Dendritic cell treated with granulocyte-macrophage colony-stimulating factor and Interleukin-4, amounts not matched to agents 40 ng/mL and 50 ng/mL, for 4 days (primary cell): ENCODE data around the gene SFRP4.

Experiments used
- H3K27ac Mint-ChIP-seq: one replicate; pipeline ENCODE4 v1.8.0; 2022; ENCODE audit warnings: mild to moderate bottlenecking, mixed read lengths
- H3K27me3 Mint-ChIP-seq: one replicate; pipeline ENCODE4 v1.8.0; 2022; ENCODE audit warnings: mild to moderate bottlenecking, mixed read lengths
- H3K36me3 Mint-ChIP-seq: one replicate; pipeline ENCODE4 v1.8.0; 2022; ENCODE audit warnings: low read depth, mixed read lengths
- H3K4me1 Mint-ChIP-seq: one replicate; pipeline ENCODE4 v1.8.0; 2022; ENCODE audit warnings: low read depth, mixed read lengths
- H3K4me3 Mint-ChIP-seq: one replicate; pipeline ENCODE4 v1.8.0; 2022; ENCODE audit warnings: mild to moderate bottlenecking, moderate library complexity, mixed read lengths
- H3K9me3 Mint-ChIP-seq: one replicate; pipeline ENCODE4 v1.8.0; 2022; ENCODE audit warnings: mixed read lengths
- intact Hi-C: fragments of 100-400 bp; cut with micrococcal nuclease; formaldehyde crosslinking; loops from one replicate; pipeline ENCODE4 v1.15.0; 2022

The SFRP4 gene

DNA sequence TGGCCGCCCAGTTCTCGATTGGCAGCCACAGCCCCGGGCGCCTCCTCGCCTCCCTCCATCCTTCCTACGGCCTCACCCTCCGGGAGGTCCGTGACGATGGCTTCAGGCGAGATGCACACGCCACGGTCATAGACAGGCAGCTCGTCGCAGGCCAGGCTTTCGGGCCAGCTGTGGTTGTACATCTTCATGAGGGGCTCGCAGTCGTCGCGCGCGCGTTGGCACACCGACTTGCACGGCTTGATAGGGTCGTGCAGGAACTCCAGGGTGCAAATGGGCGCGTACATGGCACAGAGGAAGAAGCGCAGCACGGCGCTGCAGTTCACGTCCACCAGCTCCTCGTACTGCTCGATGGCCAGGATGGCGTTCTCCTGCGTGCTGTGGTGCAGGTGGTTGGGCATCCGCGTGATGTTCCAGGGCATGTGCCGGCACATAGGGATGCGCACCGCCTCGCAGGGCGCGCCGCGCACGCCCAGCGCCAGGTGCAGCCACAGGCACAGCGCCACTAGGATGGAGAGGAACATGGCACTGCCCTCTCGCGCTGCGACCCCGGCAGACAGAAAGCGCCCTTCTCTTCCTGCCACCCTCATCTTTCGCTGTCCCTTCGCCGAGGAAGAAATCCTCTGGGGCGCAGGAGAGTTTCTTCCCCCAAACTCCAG, 472 bp downstream of the SFRP4 start:
- H3K27ac Mint-ChIP-seq, result peak overlapping the region; percentile 11
- peaks cover 42% of the 10 kb centered on the region for H3K4me1 Mint-ChIP-seq
- H3K4me3 Mint-ChIP-seq, result peak overlapping the region; percentile 68
- H3K9me3 Mint-ChIP-seq, result no peaks in the 10 kb centered on the region
- H3K36me3 Mint-ChIP-seq, result no peaks in the 10 kb centered on the region
- intact Hi-C loops, result loop anchor here (5.0 to 10.0 kb wide), 4 partner anchors 71 to 419 kb away; no protein-coding TSS in a partner anchor
- H3K27me3 Mint-ChIP-seq, result peaks cover 59% of the 10 kb centered on the region

DNA sequence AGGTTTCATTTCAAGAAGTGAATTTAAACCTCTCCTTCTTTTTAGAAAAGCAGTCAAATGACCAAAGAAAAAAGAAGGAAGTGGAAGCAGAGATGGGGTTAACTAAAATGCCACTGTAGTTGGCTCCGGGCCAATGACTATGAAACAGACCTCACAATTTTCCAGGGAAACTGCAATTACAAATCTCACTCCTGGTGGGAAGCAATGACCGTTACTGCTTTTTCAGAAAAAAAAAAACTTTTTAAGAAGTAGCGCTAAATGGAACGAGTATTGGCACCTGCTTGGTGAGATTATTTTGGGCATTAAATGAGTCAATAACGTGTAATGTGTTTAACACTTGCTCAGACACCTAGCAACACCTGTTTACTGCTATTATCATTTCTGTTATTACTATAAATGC, 1.2 kb downstream of the SFRP4 start:
- intact Hi-C loops, result loop anchor here (5.0 to 10.0 kb wide), 4 partner anchors 72 to 419 kb away; no protein-coding TSS in a partner anchor
- Mint-ChIP-seq H3K27me3 (peaks cover 56% of the 10 kb centered on the region), H3K4me1 (peaks cover 38% of the 10 kb centered on the region), H3K9me3 (no peaks in the 10 kb centered on the region), H3K36me3 (no peaks in the 10 kb centered on the region), H3K4me3 (peak overlapping the region; percentile 68), H3K27ac (peak overlapping the region; percentile 46)

DNA sequence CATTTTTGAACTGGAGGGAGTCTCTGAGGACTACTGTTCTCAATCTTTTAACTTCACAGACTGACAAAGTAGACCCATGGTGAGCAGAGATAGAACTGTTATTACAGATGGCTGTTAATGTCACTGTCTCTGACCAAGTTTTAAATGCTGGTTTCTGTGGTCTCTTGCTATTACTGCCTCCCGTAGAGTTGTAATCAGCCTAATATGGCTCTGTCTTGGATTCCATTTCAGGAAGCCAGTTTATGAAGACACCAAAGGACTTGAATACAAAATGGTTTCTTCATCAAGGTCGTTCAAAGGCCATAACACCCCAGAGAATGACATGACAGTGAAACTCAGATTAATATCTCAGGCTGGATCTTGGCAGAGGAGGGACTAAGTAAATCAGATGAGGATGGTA, 3.9 kb downstream of the SFRP4 start:
- Mint-ChIP-seq H3K9me3 (no peaks in the 10 kb centered on the region), H3K27ac (no peak overlapping the region), H3K4me1 (peaks cover 32% of the 10 kb centered on the region), H3K36me3 (no peaks in the 10 kb centered on the region), H3K4me3 (no peak overlapping the region), H3K27me3 (peaks cover 30% of the 10 kb centered on the region)
- intact Hi-C loops, result loop anchor here (10.0 kb wide), 2 partner anchors 162 to 422 kb away; no protein-coding TSS in a partner anchor

DNA sequence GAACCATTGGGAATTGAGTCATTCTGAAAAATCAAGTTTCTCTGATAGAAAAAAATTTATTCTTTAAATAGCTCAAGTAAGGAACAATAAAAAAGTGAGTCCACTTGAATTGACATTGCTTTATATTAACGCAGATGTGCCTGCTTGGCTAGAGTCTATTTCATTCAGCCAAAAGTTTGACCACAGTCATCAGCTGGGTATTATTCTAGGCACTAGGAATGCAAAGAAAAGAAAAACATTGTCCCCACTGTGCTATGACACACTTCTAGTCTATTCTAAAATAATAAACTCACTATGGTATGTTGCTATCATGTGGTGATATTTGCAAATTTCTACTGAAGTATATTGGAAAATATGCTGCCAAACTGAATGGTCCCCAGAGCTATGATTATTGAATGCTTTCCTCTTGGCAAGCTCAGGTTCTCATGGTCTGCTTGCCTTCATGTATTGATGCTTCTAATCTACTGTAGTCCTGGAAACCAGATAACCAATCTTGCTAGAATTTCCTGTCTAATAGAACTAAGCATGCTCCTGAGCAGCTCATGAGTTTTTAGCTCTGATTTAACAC, 8.3 kb downstream of the SFRP4 start:
- intact Hi-C loops, result no loop called here
- Mint-ChIP-seq H3K9me3 (no peaks in the 10 kb centered on the region), H3K27ac (no peak overlapping the region), H3K36me3 (no peaks in the 10 kb centered on the region), H3K4me3 (no peak overlapping the region), H3K27me3 (peaks cover 5% of the 10 kb centered on the region), H3K4me1 (no peaks in the 10 kb centered on the region)

DNA sequence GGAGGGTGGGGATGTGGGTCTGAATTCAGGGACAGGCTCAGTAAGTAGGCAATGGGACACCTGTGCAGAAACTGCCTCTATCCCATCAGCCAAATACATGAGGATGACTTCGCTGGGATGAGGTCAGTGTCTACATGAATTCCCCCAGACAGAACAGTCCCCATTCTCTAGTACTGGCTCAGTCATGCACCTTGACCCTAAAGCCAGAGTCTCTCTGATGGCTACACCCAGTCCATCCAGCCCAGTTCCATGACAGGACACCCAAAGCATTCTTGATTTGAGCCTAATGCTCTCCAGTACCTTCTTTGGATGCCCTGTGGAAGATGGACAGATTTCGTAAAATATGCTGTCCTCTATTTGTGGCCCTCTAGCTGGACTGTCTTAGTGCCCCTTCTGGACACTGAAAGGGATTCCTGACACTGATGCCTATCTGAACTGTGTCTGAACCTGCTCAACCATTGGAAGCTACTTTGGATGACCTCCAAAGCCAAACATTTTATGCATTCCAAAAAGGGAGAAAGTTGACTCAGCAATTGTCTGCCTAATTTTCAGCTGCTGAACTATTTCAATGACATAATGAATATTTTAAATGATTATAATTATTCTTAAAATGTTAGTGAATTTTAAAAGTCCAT, 14.6 kb downstream of the SFRP4 start:
- peaks cover 2% of the 10 kb centered on the region for H3K27me3 Mint-ChIP-seq
- H3K36me3 Mint-ChIP-seq, result no peaks in the 10 kb centered on the region
- no peaks in the 10 kb centered on the region for H3K4me1 Mint-ChIP-seq
- H3K9me3 Mint-ChIP-seq, result no peaks in the 10 kb centered on the region
- intact Hi-C loops, result loop anchor here (1.0 to 5.0 kb wide), 2 partner anchors 204 to 320 kb away; no protein-coding TSS in a partner anchor
- no peak overlapping the region for H3K4me3 Mint-ChIP-seq
- no peak overlapping the region for H3K27ac Mint-ChIP-seq

DNA sequence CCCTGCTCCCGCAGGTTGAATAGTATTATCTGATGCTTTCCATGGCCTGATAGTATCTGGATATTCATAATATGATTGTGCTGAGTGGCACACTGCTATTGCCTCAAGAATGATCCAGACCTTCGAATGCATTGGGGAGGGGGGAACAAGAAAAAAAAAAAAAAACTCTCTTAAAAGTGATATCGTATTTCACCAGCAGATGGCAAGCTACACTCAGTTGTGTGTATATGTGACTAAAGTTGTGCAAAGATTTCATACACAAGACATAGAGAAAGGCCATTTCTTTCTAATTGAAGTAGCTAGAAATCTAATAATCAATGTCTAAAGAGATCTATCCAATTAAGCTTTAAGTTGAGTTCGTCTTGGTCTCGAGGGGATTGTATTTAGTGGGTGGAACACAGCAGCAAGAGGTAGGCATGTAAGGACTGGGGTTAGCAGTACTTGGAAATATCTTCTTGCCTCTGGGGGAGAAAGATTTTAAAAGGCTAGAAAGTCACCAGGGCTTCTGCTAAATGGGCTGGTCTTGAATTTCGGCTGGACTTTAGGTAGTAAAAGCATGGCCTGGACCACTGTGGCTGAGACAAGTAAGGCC, 15.3 kb downstream of the SFRP4 start:
- H3K4me3 Mint-ChIP-seq, result no peak overlapping the region
- H3K4me1 Mint-ChIP-seq, result no peaks in the 10 kb centered on the region
- no peaks in the 10 kb centered on the region for H3K9me3 Mint-ChIP-seq
- H3K36me3 Mint-ChIP-seq, result no peaks in the 10 kb centered on the region
- intact Hi-C loops, result loop anchor here (1.0 to 5.0 kb wide), 2 partner anchors 205 to 321 kb away; no protein-coding TSS in a partner anchor
- H3K27me3 Mint-ChIP-seq, result peaks cover 2% of the 10 kb centered on the region
- H3K27ac Mint-ChIP-seq, result no peak overlapping the region

GRCh38 chr7:37899712-37900247, 16.8 kb downstream of the SFRP4 start:
- Mint-ChIP-seq H3K27ac (no peak overlapping the region), H3K36me3 (no peaks in the 10 kb centered on the region), H3K27me3 (peaks cover 2% of the 10 kb centered on the region), H3K4me3 (no peak overlapping the region), H3K4me1 (no peaks in the 10 kb centered on the region), H3K9me3 (no peaks in the 10 kb centered on the region)
- intact Hi-C loops, result loop anchor here (5.0 kb wide), 1 partner anchor 323 kb away; no protein-coding TSS in a partner anchor

GRCh38 chr7:37894671-37895070, 21.9 kb downstream of the SFRP4 start:
- intact Hi-C loops, result no loop called here
- H3K36me3 Mint-ChIP-seq, result no peaks in the 10 kb centered on the region
- H3K4me3 Mint-ChIP-seq, result no peak overlapping the region
- no peaks in the 10 kb centered on the region for H3K9me3 Mint-ChIP-seq
- no peak overlapping the region for H3K27ac Mint-ChIP-seq
- no peaks in the 10 kb centered on the region for H3K27me3 Mint-ChIP-seq
- H3K4me1 Mint-ChIP-seq, result no peaks in the 10 kb centered on the region

- Mint-ChIP-seq H3K4me1 (no peaks in the 10 kb centered on the region), H3K27me3 (no peaks in the 10 kb centered on the region), H3K36me3 (no peaks in the 10 kb centered on the region), H3K9me3 (no peaks in the 10 kb centered on the region), H3K4me3 (no peak overlapping the region), H3K27ac (no peak overlapping the region)
- intact Hi-C loops, result no loop called here
Measured at GRCh38 chr7:37893359-37893758, 23.3 kb downstream of the SFRP4 start.

GRCh38 chr7:37882086-37882485, 34.5 kb downstream of the SFRP4 start:
- no peak overlapping the region for H3K27ac Mint-ChIP-seq
- H3K9me3 Mint-ChIP-seq, result peaks cover 20% of the 10 kb centered on the region
- H3K4me3 Mint-ChIP-seq, result no peak overlapping the region
- intact Hi-C loops, result no loop called here
- peaks cover 28% of the 10 kb centered on the region for H3K36me3 Mint-ChIP-seq
- no peaks in the 10 kb centered on the region for H3K27me3 Mint-ChIP-seq
- no peaks in the 10 kb centered on the region for H3K4me1 Mint-ChIP-seq
